Measurements from ENCODE around the gene TRANK1.

DNA sequence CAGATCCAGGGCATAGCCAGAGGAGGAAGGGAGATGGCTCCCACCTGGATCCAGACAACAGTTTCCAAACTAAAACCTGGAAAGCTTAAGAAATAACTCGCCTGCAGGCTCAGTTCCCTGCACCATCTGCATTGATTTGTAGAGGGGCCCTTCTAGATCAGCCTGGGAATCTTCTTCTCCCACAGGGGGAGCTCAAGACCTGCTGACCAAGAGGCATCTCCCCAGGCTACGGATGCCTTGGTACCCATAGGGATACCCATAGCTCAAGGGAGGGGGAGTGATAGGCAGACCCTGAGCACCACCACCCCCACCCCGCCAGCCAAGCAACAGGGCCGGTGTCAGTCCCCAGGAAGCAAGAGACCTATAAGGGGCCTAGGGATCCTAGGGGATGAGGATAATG, 152.5 kb downstream of the TRANK1 start:
- TF ChIP-seq EZH2 (IDR thresholded peaks at IDR 0.05; ENCODE audit: insufficient read depth, poor library complexity, severe bottlenecking) (no peak), EZH2phosphoT487 (IDR thresholded peaks at IDR 0.05; ENCODE audit: insufficient read depth, low read depth) (no peak)
